Gastrocnemius medialis (tissue), 4 donors: ENCODE results near the gene PDE3B. TPM values are rescaled to one million over a fixed set of nuclear protein-coding genes. Genes with fewer than 3 reads are reported as not detected.
"Not testable (repeated sequence)": the region's sequence is repeated elsewhere in the genome, so short reads cannot be mapped to it uniquely, and the experiment has no call there.

Experiments
- ATAC-seq, 2 donors: fragments of 150-250 bp; one replicate each; pipeline ENCODE4 v1.9.1; 2016
- DNase-seq, 2 donors: peaks; one replicate each; pipeline ENCODE4 v3.0.0-alpha.2; 2019
- H3K27ac ChIP-seq, 4 donors: fragments of 200-600 bp; sonication (generic); 1 replicate in 1 of 4; 2 replicates in 3 of 4; pipeline ENCODE4 v1.5.1; 2016 to 2018; ENCODE audit warnings: mild to moderate bottlenecking in 2 of 4, moderate library complexity in 1 of 4
- H3K27me3 ChIP-seq, 3 donors: fragments of 200-600 bp; sonication (generic) in 2 of 3; 1 replicate in 1 of 3; 2 replicates in 2 of 3; pipeline versions ENCODE4 v1.5.1 to v1.6.0; 2016 to 2019; ENCODE audit warnings: mild to moderate bottlenecking in 1 of 3, moderate library complexity in 1 of 3
- H3K36me3 ChIP-seq, 2 donors: fragments of 200-600 bp; sonication (generic) in 1 of 2; one replicate each; pipeline ENCODE4 v1.5.1; 2017 to 2018
- H3K4me1 ChIP-seq, 2 donors: fragments of 200-600 bp; sonication (generic) in 1 of 2; one replicate each; pipeline ENCODE4 v1.5.1; 2016 to 2017; ENCODE audit warnings: mild to moderate bottlenecking in 2 of 2
- H3K4me3 ChIP-seq, 4 donors: fragments of 200-600 bp; sonication (generic) in 3 of 4; 1 replicate in 1 of 4; 2 replicates in 3 of 4; pipeline ENCODE4 v1.5.1; 2016 to 2019; ENCODE audit warnings: mild to moderate bottlenecking in 2 of 4
- H3K9me3 ChIP-seq, 3 donors: fragments of 200-600 bp; sonication (generic) in 2 of 3; 1 replicate in 1 of 3; 2 replicates in 2 of 3; pipeline ENCODE4 v1.5.1; 2016 to 2019
- POLR2A ChIP-seq, 2 donors: fragments of 450-650 bp; IDR thresholded peaks; one replicate each; pipeline ENCODE4 v1.6.1; 2017; ENCODE audit warnings: antibody characterized with exemption in 2 of 2, mild to moderate bottlenecking in 2 of 2, moderate library complexity in 2 of 2
- in situ Hi-C, 4 donors: fragments of 200-750 bp; cut with MboI; loops; one replicate each; pipeline versions ENCODE4 v1.15.0 to v1.8.0; 2017; ENCODE audit warnings: low sequenced_read_pairs in 4 of 4
- intact Hi-C: fragments of 100-400 bp; cut with DNase I; formaldehyde crosslinking; loops from one replicate; pipeline ENCODE4 v1.15.1; 2023; ENCODE audit warnings: low total_unique reads
- total RNA-seq, 4 donors: library from RNA; depleted of rRNA; stranded (reverse); fragments of >200 nt; gene quantifications; one replicate each; pipeline versions ENCODE4 v1.1.0 to v1.2.3, GENCODE V29; 2016
- TF ChIP-seq, protein P1 (sequence below), 5 experiments: fragments of 450-650 bp in 3 of 5; fragments of 200-600 bp in 2 of 5; sonication (generic) in 2 of 5; IDR thresholded peaks in 4 of 5; conservative IDR thresholded peaks in 1 of 5; 1 replicate in 4 of 5; 2 replicates in 1 of 5; pipeline ENCODE4 v1.5.1; 2016 to 2019; ENCODE audit warnings: antibody characterized with exemption in 5 of 5, mild to moderate bottlenecking in 3 of 5, moderate library complexity in 3 of 5

PDE3B gene
- total RNA-seq, 4 donors from 2014 or later: 0.39 to 1.1 (median 0.76) TPM

DNA sequence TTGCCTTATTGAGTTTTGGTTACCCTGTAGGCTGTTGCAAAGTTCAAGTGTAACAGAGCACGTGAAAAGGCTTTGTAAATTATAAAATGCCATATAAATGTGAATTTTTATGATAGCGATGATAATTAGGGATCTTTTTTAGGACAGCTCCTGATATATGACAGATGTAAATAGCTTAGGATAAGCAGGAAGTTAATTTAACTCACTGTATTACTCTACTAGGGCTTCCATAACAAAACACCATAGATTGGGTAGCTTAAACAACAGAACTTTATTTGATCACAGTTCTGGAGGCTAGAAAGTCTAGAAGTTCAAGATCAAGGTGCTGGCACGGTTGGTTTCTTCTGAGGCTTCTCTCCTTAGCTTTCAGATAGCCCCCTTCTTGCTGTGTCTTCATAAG, 17.0 kb upstream of the PDE3B start:
- no peak for ATAC-seq
- in situ Hi-C loops: no loop called here
- DNase-seq: no peak
- Histone ChIP-seq H3K27me3 (no peaks in the 10 kb centered on the region), H3K36me3 (no peaks in the 10 kb centered on the region), H3K27ac (no peak overlapping the region), H3K9me3 (no peaks in the 10 kb centered on the region), H3K4me1 (no peaks in the 10 kb centered on the region), H3K4me3 (no peak overlapping the region)
- intact Hi-C loops: no loop called here
- TF ChIP-seq, protein P1, sequence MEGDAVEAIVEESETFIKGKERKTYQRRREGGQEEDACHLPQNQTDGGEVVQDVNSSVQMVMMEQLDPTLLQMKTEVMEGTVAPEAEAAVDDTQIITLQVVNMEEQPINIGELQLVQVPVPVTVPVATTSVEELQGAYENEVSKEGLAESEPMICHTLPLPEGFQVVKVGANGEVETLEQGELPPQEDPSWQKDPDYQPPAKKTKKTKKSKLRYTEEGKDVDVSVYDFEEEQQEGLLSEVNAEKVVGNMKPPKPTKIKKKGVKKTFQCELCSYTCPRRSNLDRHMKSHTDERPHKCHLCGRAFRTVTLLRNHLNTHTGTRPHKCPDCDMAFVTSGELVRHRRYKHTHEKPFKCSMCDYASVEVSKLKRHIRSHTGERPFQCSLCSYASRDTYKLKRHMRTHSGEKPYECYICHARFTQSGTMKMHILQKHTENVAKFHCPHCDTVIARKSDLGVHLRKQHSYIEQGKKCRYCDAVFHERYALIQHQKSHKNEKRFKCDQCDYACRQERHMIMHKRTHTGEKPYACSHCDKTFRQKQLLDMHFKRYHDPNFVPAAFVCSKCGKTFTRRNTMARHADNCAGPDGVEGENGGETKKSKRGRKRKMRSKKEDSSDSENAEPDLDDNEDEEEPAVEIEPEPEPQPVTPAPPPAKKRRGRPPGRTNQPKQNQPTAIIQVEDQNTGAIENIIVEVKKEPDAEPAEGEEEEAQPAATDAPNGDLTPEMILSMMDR (IDR thresholded peaks at IDR 0.05 in 4 of 5, conservative IDR thresholded peaks at IDR 0.05 in 1 of 5): no peak
- no peak for TF ChIP-seq POLR2A (IDR thresholded peaks at IDR 0.05)

DNA sequence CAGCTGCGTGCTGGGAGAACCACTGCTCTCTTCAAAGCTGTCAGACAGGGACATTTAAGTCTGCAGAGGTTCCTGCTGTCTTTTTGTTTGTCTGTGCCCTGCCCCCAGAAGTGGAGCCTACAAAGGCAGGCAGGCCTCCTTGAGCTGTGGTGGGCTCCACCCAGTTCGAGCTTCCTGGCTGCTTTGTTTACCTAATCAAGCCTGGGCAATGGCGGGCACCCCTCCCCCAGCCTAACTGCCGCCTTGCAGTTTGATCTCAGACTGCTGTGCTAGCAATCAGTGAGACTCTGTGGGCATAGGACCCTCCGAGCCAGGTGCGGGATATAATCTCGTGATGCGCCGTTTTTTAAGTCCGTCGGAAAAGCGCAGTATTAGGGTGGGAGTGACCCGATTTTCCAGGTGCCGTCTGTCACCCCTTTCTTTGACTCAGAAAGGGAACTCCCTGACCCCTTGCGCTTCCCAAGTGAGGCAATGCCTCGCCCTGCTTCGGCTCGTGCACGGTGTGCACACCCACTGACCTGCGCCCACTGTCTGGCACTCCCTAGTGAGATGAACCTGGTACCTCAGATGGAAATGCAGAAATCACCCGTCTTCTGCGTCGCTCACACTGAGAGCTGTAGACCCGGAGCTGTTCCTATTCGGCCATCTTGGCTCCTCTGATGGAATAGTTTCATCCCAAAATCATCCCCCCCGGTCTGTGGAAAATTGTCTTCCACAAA, 9.9 kb upstream of the PDE3B start:
- intact Hi-C loops: not testable (repeated sequence)

DNA sequence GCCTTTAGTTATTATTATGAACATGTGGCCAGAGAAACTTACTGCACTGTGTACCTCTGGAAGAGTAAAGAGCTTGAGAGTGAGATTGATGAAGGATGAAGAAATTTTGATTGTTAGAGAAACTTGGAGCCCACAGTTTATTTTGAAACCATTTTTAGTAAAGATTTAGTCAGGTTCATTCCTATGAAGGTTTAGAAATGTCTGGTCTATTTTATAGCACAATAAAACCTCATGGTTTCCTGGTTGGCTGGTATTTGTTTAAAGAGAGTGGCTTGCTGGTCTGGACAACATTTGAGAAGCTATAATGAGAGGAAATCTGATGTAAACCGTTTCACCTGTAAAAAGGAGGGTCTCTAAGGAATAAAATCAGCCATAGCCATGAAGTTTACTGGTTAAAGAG, 8.8 kb upstream of the PDE3B start:
- Histone ChIP-seq H3K27me3 (peaks cover 0 to 8% (median 0%) of the 10 kb centered on the region in 3 donors), H3K4me1 (no peaks in the 10 kb centered on the region), H3K27ac (no peak overlapping the region), H3K36me3 (no peaks in the 10 kb centered on the region), H3K4me3 (no peak overlapping the region), H3K9me3 (no peaks in the 10 kb centered on the region)
- intact Hi-C loops (no loop called here), in situ Hi-C loops (no loop called here)
- no peak for ATAC-seq
- no peak for DNase-seq
- TF ChIP-seq, protein P1 (IDR thresholded peaks at IDR 0.05 in 4 of 5, conservative IDR thresholded peaks at IDR 0.05 in 1 of 5): no peak
- no peak for TF ChIP-seq POLR2A (IDR thresholded peaks at IDR 0.05)

More for the DNA sequence above, 9.9 kb upstream of the PDE3B start:
- DNase-seq, in situ Hi-C loops, H3K27me3 ChIP-seq, ATAC-seq, H3K27ac ChIP-seq, H3K36me3 ChIP-seq, H3K4me3 ChIP-seq, H3K4me1 ChIP-seq, H3K9me3 ChIP-seq: not testable (repeated sequence)

DNA sequence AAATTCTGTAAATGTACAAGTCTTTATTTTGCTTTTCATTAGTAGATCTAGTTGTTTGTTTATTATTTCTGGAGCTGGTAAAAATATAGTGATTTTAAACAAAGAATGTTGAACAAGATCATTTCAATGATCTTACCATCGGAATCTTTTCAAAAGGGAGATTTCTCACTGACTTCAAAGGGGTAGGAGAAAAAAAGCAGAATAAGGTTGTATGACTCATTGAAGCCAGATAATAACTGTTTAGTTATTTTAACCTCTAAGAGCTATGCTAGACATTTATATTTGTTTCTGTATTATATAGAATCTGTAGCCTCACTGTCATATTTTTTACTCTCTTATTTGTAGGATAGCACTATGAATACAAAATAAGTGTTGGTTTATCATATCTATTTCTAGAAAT, 8.1 kb upstream of the PDE3B start:
- TF ChIP-seq POLR2A (IDR thresholded peaks at IDR 0.05): no peak
- TF ChIP-seq, protein P1 (IDR thresholded peaks at IDR 0.05 in 4 of 5, conservative IDR thresholded peaks at IDR 0.05 in 1 of 5): no peak
- H3K36me3 ChIP-seq: no peaks in the 10 kb centered on the region
- H3K27ac ChIP-seq: no peak overlapping the region
- intact Hi-C loops: no loop called here
- in situ Hi-C loops: no loop called here
- no peaks in the 10 kb centered on the region for H3K4me1 ChIP-seq
- H3K9me3 ChIP-seq: no peaks in the 10 kb centered on the region
- H3K4me3 ChIP-seq: no peak overlapping the region
- DNase-seq: no peak
- H3K27me3 ChIP-seq: peaks cover 0 to 8% (median 0%) of the 10 kb centered on the region in 3 donors
- no peak for ATAC-seq

DNA sequence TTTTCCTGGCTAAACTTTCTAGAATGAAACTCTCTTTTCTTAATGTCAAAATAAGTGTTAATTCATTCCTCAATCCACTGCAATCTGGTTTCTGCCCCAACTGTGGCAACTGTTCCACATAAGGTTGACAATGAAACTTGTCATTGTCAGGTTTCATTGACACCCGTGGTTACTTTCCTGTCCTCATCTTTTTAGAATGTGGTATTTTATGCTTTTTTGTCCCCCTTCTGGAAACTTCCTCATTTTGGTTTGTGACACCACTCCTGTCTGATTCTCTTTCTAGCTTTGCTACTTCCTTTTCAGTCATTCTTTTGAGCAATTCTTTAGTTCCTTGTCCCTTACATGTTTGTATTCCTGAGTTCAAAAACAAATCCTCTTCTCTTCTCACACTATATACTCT, 7.5 kb upstream of the PDE3B start:
- intact Hi-C loops (no loop called here), in situ Hi-C loops (no loop called here)
- H3K36me3 ChIP-seq: no peaks in the 10 kb centered on the region
- ATAC-seq (no peak), DNase-seq (no peak)
- H3K4me1 ChIP-seq: no peaks in the 10 kb centered on the region
- no peak overlapping the region for H3K4me3 ChIP-seq
- H3K27ac ChIP-seq: no peak overlapping the region
- H3K27me3 ChIP-seq: peaks cover 0 to 8% (median 0%) of the 10 kb centered on the region in 3 donors
- H3K9me3 ChIP-seq: no peaks in the 10 kb centered on the region
- TF ChIP-seq POLR2A (IDR thresholded peaks at IDR 0.05): no peak
- TF ChIP-seq, protein P1 (IDR thresholded peaks at IDR 0.05 in 4 of 5, conservative IDR thresholded peaks at IDR 0.05 in 1 of 5): no peak
